Prostate gland (tissue), 2 donors: ENCODE data around the gene RPL29.

Source experiments
- POLR2A ChIP-seq: fragments of 450-650 bp; IDR thresholded peaks from one replicate; pipeline ENCODE4 v1.6.1; 2016; ENCODE audit warnings: antibody characterized with exemption, mild to moderate bottlenecking
- POLR2AphosphoS5 ChIP-seq: sonication (generic); formaldehyde crosslinking; IDR thresholded peaks from one replicate; pipeline ENCODE4 v1.6.1; 2017; ENCODE audit warnings: antibody characterized with exemption
- TF ChIP-seq, protein P1 (sequence below), 4 experiments: fragments of 200-600 bp in 2 of 4; fragments of 450-650 bp in 2 of 4; sonication (generic) in 2 of 4; IDR thresholded peaks; 1 replicate in 3 of 4; 2 replicates in 1 of 4; pipeline ENCODE4 v1.5.1; 2016 to 2019; ENCODE audit warnings: antibody characterized with exemption in 4 of 4, mild to moderate bottlenecking in 2 of 4, moderate library complexity in 2 of 4

DNA sequence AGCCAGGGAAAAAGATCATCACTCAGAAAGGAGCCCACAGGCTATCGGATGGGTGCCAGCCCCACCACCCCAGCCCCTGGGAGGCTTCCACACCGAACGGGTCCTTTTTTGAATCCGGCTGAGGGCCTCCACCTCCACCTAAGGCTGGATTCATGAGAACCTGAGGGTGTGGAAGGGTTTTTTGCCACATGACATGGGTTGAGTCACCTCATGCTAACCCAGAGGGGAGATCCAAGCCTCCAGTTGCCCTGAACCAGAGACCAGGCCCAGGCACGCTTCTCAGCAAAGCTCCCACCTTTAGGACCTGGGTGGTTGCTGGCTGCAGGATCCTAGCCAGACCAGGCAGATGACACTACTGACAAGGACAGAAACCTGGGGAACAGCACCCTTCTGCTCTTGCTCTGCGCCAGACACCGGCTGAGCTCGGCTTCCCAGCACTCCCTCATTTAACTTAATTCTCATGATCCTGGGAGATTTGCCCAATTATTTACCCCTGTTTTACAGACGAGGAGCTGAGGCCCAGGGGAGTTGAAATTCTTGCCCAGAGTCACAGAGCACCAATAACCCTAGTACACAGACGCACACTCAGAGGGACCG is 35.1 kb upstream of the RPL29 start:
- TF ChIP-seq, protein P1, sequence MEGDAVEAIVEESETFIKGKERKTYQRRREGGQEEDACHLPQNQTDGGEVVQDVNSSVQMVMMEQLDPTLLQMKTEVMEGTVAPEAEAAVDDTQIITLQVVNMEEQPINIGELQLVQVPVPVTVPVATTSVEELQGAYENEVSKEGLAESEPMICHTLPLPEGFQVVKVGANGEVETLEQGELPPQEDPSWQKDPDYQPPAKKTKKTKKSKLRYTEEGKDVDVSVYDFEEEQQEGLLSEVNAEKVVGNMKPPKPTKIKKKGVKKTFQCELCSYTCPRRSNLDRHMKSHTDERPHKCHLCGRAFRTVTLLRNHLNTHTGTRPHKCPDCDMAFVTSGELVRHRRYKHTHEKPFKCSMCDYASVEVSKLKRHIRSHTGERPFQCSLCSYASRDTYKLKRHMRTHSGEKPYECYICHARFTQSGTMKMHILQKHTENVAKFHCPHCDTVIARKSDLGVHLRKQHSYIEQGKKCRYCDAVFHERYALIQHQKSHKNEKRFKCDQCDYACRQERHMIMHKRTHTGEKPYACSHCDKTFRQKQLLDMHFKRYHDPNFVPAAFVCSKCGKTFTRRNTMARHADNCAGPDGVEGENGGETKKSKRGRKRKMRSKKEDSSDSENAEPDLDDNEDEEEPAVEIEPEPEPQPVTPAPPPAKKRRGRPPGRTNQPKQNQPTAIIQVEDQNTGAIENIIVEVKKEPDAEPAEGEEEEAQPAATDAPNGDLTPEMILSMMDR (IDR thresholded peaks at IDR 0.05): no peak
- no peak for TF ChIP-seq POLR2A
- no peak for TF ChIP-seq POLR2AphosphoS5
